ENCODE results near the gene PKD1L1. TPM values are rescaled to one million over a fixed set of nuclear protein-coding genes. Genes with fewer than 3 reads are reported as not detected.
A peak's percentile ranks its signal among the peaks of the same experiment; 100 is the strongest.

The PKD1L1 gene
- total RNA-seq, 1 donor from 2014 or later, result 0.59 TPM

DNA sequence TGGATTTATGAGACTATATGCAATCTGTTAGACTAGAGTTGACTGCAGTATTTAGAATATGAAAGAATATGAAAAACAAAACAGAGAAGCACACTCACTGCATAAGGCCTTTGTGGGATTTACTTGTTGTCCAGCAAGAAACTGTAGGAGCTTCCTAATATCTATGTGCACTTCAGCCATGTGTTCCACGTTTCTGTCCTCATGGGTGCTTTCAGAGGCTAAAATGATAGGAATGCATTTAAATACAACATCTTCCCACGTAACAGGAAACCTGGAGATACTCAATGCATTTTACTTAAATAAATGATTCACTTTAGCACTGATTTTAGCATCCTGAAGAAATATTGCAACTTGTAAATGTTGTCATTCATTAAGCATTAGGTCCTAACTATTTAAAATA is 19.4 kb upstream of the PKD1L1 start:
- DNase-seq, result no peak
- Histone ChIP-seq H3K27ac (no peak overlapping the region), H3K9me3 (no peaks in the 10 kb centered on the region), H3K36me3 (peaks cover 91% of the 10 kb centered on the region), H3K4me1 (peaks cover 22% of the 10 kb centered on the region), H3K4me3 (no peak overlapping the region), H3K27me3 (ENCODE audit: low read depth) (no peaks in the 10 kb centered on the region)
- ATAC-seq, result no peak
- intact Hi-C loops (cut with DNase I), result no loop called here
- TF ChIP-seq, protein P1, sequence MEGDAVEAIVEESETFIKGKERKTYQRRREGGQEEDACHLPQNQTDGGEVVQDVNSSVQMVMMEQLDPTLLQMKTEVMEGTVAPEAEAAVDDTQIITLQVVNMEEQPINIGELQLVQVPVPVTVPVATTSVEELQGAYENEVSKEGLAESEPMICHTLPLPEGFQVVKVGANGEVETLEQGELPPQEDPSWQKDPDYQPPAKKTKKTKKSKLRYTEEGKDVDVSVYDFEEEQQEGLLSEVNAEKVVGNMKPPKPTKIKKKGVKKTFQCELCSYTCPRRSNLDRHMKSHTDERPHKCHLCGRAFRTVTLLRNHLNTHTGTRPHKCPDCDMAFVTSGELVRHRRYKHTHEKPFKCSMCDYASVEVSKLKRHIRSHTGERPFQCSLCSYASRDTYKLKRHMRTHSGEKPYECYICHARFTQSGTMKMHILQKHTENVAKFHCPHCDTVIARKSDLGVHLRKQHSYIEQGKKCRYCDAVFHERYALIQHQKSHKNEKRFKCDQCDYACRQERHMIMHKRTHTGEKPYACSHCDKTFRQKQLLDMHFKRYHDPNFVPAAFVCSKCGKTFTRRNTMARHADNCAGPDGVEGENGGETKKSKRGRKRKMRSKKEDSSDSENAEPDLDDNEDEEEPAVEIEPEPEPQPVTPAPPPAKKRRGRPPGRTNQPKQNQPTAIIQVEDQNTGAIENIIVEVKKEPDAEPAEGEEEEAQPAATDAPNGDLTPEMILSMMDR (IDR thresholded peaks at IDR 0.05), result no peak

DNA sequence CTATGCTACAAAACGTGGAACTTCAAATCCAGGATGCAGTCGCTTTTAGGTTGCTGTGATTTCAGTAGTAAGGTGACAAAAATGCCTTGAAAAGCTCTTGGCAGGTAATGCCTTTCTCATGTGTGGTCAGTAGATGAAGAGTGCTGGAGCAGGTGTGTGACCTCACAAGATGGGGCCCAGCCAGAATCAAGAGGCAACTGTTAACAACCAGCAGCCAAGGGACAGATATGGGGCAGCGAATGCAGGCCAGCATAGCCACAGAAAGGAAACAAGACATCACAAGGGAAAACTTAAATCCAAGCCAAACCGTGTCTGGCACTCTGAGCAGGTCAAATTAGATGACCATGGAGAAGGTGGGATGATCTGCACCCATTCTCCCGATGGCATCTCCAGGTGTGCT is 18.9 kb upstream of the PKD1L1 start:
- intact Hi-C loops (cut with DNase I), result no loop called here
- Histone ChIP-seq H3K9me3 (no peaks in the 10 kb centered on the region), H3K4me3 (no peak overlapping the region), H3K36me3 (peaks cover 91% of the 10 kb centered on the region), H3K27me3 (ENCODE audit: low read depth) (no peaks in the 10 kb centered on the region), H3K4me1 (peaks cover 22% of the 10 kb centered on the region), H3K27ac (no peak overlapping the region)
- ATAC-seq, result no peak
- TF ChIP-seq, protein P1 (IDR thresholded peaks at IDR 0.05), result no peak
- no peak for DNase-seq

DNA sequence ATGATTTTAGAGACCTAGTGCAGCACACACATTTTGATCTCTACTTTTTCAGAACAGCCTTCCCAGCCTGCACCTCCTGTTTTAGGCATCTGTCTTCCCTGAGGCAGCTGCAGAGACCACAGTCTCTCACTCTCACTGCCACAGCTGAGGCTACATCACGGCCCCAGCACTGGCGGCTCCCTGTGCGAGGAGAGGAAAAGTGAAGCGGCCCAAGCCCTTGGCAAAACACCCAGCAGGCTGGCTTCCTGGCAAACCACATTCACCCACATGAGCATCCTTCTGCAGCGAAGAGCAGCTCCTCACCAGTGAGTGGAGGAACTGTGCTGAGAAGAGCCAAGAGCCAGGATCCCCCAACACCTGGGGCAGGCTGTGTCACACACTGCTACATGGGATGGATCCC is 17.2 kb upstream of the PKD1L1 start:
- H3K27me3 ChIP-seq (ENCODE audit: low read depth), result no peaks in the 10 kb centered on the region
- DNase-seq, result no peak
- H3K9me3 ChIP-seq, result no peaks in the 10 kb centered on the region
- peaks cover 91% of the 10 kb centered on the region for H3K36me3 ChIP-seq
- ATAC-seq, result no peak
- H3K4me1 ChIP-seq, result peaks cover 9% of the 10 kb centered on the region
- H3K27ac ChIP-seq, result no peak overlapping the region
- intact Hi-C loops (cut with DNase I), result no loop called here
- no peak overlapping the region for H3K4me3 ChIP-seq
- TF ChIP-seq, protein P1 (IDR thresholded peaks at IDR 0.05), result no peak

DNA sequence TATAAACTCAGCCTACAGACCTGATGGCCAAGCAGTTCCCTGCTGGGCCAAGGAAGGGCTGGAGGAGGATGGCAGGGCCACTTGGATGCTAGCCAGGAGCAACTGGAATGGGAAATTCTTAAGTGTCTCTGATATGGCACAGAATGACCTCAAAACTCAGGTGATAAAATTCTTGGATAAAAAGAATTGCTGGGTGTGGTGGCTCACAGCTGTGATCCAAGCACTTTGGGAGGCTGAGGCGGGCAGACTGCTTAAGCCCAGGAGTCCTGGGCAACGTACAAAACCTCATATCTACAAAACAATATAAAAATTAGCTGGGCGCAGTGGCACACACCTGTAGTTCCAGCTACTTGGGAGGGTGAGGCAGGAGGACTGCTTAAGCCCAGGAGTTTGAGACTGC is 14.0 kb upstream of the PKD1L1 start:
- Histone ChIP-seq H3K9me3 (no peaks in the 10 kb centered on the region), H3K36me3 (peaks cover 73% of the 10 kb centered on the region), H3K4me1 (no peaks in the 10 kb centered on the region), H3K27ac (peak overlapping the region; percentile 2), H3K4me3 (no peak overlapping the region), H3K27me3 (ENCODE audit: low read depth) (no peaks in the 10 kb centered on the region)
- TF ChIP-seq, protein P1 (IDR thresholded peaks at IDR 0.05), result no peak
- ATAC-seq, result peak; percentile 58 to 73
- no peak for DNase-seq
- intact Hi-C loops (cut with DNase I), result no loop called here

DNA sequence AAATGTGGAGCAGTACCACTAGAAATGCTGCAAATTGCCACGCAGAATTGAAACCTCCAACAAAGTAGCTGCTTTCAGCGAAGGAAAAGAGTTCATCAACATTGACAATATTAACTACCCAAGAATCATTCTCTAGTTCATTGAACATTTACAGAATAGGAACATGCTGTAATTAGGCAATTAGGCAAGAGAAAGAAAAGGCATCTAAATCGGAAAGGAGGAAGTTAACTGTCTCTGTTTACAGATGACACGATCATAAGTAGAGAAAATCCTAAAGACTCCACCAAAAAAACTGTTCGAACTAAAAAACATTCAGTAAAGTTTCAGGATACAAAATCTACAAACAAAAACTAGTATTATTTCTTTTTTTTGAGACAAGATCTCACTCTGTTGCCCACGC is 8.9 kb upstream of the PKD1L1 start:
- no peak overlapping the region for H3K4me3 ChIP-seq
- ATAC-seq, result no peak

More for the DNA sequence above, 8.9 kb upstream of the PKD1L1 start:
- no peaks in the 10 kb centered on the region for H3K9me3 ChIP-seq
- no peak overlapping the region for H3K27ac ChIP-seq
- H3K36me3 ChIP-seq, result peaks cover 52% of the 10 kb centered on the region
- no peak for DNase-seq
- no peaks in the 10 kb centered on the region for H3K4me1 ChIP-seq
- intact Hi-C loops (cut with DNase I), result no loop called here
- no peaks in the 10 kb centered on the region for H3K27me3 ChIP-seq (ENCODE audit: low read depth)
- TF ChIP-seq, protein P1 (IDR thresholded peaks at IDR 0.05), result no peak

Data from lower lobe of right lung (tissue), 2 donors.